G401.6 (cell line): ENCODE results near the gene MARCHF5.
"Not testable (repeated sequence)": the region's sequence is repeated elsewhere in the genome, so short reads cannot be mapped to it uniquely, and the experiment has no call there.

ENCODE experiments used
- FAIRE-seq: peaks from 2 replicates; lab custom pipeline; 2012; peaks lifted over from hg19 to GRCh38; lab: Jason Lieb, UNC

Gene MARCHF5

GRCh38 chr10:92393173-92393572 lies 102.2 kb downstream of the MARCHF5 start:
- not testable (repeated sequence) for FAIRE-seq

- FAIRE-seq: no peak
Measured at GRCh38 chr10:92395271-92395670, 104.3 kb downstream of the MARCHF5 start.

GRCh38 chr10:92402234-92402633 lies 111.3 kb downstream of the MARCHF5 start:
- not testable (repeated sequence) for FAIRE-seq
